Measurements from ENCODE around the gene ELAVL1. TPM values are rescaled to one million over a fixed set of nuclear protein-coding genes. Genes with fewer than 3 reads are reported as not detected.

The ELAVL1 gene
- total and polyA plus RNA-seq, 9 of the 15 experiments (the other 6 are each of a cell fraction or from before 2014, with no cell fraction given), result 4.3 to 172 (median 69.2) TPM

DNA sequence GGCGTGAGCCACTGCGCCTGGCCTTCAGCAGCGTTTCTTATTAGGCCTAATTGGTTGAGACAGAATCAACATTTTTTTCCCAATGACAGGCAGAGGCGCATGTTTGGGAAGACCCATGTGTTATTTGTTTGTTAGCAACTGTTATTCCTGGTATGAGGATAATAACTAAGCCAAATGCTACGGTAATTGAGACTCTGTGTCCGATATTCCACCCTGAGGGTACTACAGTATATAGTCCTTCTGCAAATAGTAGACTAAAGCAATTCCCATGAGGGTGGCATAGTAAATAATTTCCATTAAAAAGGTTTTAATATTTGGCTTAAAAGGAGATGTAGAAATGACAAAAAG is 28.7 kb upstream of the ELAVL1 start (continued):
- TF ChIP-seq, protein P1, sequence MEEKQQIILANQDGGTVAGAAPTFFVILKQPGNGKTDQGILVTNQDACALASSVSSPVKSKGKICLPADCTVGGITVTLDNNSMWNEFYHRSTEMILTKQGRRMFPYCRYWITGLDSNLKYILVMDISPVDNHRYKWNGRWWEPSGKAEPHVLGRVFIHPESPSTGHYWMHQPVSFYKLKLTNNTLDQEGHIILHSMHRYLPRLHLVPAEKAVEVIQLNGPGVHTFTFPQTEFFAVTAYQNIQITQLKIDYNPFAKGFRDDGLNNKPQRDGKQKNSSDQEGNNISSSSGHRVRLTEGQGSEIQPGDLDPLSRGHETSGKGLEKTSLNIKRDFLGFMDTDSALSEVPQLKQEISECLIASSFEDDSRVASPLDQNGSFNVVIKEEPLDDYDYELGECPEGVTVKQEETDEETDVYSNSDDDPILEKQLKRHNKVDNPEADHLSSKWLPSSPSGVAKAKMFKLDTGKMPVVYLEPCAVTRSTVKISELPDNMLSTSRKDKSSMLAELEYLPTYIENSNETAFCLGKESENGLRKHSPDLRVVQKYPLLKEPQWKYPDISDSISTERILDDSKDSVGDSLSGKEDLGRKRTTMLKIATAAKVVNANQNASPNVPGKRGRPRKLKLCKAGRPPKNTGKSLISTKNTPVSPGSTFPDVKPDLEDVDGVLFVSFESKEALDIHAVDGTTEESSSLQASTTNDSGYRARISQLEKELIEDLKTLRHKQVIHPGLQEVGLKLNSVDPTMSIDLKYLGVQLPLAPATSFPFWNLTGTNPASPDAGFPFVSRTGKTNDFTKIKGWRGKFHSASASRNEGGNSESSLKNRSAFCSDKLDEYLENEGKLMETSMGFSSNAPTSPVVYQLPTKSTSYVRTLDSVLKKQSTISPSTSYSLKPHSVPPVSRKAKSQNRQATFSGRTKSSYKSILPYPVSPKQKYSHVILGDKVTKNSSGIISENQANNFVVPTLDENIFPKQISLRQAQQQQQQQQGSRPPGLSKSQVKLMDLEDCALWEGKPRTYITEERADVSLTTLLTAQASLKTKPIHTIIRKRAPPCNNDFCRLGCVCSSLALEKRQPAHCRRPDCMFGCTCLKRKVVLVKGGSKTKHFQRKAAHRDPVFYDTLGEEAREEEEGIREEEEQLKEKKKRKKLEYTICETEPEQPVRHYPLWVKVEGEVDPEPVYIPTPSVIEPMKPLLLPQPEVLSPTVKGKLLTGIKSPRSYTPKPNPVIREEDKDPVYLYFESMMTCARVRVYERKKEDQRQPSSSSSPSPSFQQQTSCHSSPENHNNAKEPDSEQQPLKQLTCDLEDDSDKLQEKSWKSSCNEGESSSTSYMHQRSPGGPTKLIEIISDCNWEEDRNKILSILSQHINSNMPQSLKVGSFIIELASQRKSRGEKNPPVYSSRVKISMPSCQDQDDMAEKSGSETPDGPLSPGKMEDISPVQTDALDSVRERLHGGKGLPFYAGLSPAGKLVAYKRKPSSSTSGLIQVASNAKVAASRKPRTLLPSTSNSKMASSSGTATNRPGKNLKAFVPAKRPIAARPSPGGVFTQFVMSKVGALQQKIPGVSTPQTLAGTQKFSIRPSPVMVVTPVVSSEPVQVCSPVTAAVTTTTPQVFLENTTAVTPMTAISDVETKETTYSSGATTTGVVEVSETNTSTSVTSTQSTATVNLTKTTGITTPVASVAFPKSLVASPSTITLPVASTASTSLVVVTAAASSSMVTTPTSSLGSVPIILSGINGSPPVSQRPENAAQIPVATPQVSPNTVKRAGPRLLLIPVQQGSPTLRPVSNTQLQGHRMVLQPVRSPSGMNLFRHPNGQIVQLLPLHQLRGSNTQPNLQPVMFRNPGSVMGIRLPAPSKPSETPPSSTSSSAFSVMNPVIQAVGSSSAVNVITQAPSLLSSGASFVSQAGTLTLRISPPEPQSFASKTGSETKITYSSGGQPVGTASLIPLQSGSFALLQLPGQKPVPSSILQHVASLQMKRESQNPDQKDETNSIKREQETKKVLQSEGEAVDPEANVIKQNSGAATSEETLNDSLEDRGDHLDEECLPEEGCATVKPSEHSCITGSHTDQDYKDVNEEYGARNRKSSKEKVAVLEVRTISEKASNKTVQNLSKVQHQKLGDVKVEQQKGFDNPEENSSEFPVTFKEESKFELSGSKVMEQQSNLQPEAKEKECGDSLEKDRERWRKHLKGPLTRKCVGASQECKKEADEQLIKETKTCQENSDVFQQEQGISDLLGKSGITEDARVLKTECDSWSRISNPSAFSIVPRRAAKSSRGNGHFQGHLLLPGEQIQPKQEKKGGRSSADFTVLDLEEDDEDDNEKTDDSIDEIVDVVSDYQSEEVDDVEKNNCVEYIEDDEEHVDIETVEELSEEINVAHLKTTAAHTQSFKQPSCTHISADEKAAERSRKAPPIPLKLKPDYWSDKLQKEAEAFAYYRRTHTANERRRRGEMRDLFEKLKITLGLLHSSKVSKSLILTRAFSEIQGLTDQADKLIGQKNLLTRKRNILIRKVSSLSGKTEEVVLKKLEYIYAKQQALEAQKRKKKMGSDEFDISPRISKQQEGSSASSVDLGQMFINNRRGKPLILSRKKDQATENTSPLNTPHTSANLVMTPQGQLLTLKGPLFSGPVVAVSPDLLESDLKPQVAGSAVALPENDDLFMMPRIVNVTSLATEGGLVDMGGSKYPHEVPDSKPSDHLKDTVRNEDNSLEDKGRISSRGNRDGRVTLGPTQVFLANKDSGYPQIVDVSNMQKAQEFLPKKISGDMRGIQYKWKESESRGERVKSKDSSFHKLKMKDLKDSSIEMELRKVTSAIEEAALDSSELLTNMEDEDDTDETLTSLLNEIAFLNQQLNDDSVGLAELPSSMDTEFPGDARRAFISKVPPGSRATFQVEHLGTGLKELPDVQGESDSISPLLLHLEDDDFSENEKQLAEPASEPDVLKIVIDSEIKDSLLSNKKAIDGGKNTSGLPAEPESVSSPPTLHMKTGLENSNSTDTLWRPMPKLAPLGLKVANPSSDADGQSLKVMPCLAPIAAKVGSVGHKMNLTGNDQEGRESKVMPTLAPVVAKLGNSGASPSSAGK (IDR thresholded peaks at IDR 0.05), result 0 out of 2 replicates have a peak, but pooled peaks have one; percentile 64
- TF ChIP-seq KAT7 (CRISPR knock-in tag; IDR thresholded peaks at IDR 0.05; ENCODE audit: borderline replicate concordance), result no peak
- no peak for TF ChIP-seq KLF16 (IDR thresholded peaks at IDR 0.05)
- no peak for TF ChIP-seq ZNF695 (CRISPR knock-in tag; IDR thresholded peaks at IDR 0.05)
